GM23338 (cell line): ENCODE measurements around the gene ATG7.

Source experiments
- CREB1 ChIP-seq: fragments of 250-450 bp; sonication (Bioruptor Pico); IDR thresholded peaks from 2 replicates; pipeline ENCODE4 v1.5.0; 2020; ENCODE audit warnings: low read depth, mild to moderate bottlenecking, moderate library complexity
- EZH2 ChIP-seq: fragments of 200-600 bp; sonication (generic); IDR thresholded peaks from one replicate; pipeline ENCODE4 v1.8.0; 2017; ENCODE audit warnings: antibody characterized with exemption, mild to moderate bottlenecking, low read depth; ENCODE audit not compliant: unreplicated experiment
- EZH2phosphoT487 ChIP-seq: fragments of 200-600 bp; sonication (generic); IDR thresholded peaks from one replicate; pipeline ENCODE4 v1.8.1; 2018; ENCODE audit warnings: antibody characterized with exemption; ENCODE audit not compliant: unreplicated experiment
- JUNB ChIP-seq: IDR thresholded peaks from one replicate; pipeline ENCODE4 v1.6.1; 2016; ENCODE audit warnings: antibody characterized with exemption; ENCODE audit not compliant: unreplicated experiment
- NANOG ChIP-seq: IDR thresholded peaks from 2 replicates; pipeline ENCODE4 v1.6.1; 2016; ENCODE audit warnings: antibody characterized with exemption, borderline replicate concordance
- POLR2AphosphoS5 ChIP-seq: IDR thresholded peaks from 2 replicates; pipeline ENCODE4 v1.6.1; 2016; ENCODE audit warnings: antibody characterized with exemption, low read depth
- STAT1 ChIP-seq: IDR thresholded peaks from one replicate; pipeline ENCODE4 v1.6.1; 2016; ENCODE audit warnings: antibody characterized with exemption; ENCODE audit not compliant: unreplicated experiment
- ZNF114 ChIP-seq: fragments of 250-450 bp; sonication (Bioruptor Pico); IDR thresholded peaks from 2 replicates; pipeline ENCODE4 v1.5.0; 2020; ENCODE audit warnings: mild to moderate bottlenecking, moderate library complexity
- ZNF331 ChIP-seq: fragments of 250-450 bp; sonication (Bioruptor Pico); IDR thresholded peaks from 2 replicates; pipeline ENCODE4 v1.5.0; 2020; ENCODE audit warnings: low read depth, mild to moderate bottlenecking, moderate library complexity
- TF ChIP-seq, protein P1 (sequence below), 2 experiments: fragments of 200-600 bp in 1 of 2; sonication (generic) in 1 of 2; conservative IDR thresholded peaks; 2 replicates each; pipeline versions ENCODE4 v1.5.1 to v1.6.1; 2016 to 2017; ENCODE audit warnings: antibody characterized with exemption in 2 of 2, low read depth in 2 of 2, mild to moderate bottlenecking in 2 of 2, moderate library complexity in 1 of 2
- TF ChIP-seq, protein P2 (sequence below): IDR thresholded peaks from one replicate; pipeline ENCODE4 v1.6.1; 2018; ENCODE audit warnings: antibody characterized with exemption; ENCODE audit not compliant: unreplicated experiment
- TF ChIP-seq, protein P3 (sequence below): fragments of 250-450 bp; sonication (Bioruptor Pico); IDR thresholded peaks from 2 replicates; pipeline ENCODE4 v1.5.0; 2020; ENCODE audit warnings: mild to moderate bottlenecking, moderate library complexity
- TF ChIP-seq, protein P4 (sequence below): IDR thresholded peaks from 2 replicates; pipeline ENCODE4 v1.6.1; 2016; ENCODE audit warnings: antibody characterized with exemption

DNA sequence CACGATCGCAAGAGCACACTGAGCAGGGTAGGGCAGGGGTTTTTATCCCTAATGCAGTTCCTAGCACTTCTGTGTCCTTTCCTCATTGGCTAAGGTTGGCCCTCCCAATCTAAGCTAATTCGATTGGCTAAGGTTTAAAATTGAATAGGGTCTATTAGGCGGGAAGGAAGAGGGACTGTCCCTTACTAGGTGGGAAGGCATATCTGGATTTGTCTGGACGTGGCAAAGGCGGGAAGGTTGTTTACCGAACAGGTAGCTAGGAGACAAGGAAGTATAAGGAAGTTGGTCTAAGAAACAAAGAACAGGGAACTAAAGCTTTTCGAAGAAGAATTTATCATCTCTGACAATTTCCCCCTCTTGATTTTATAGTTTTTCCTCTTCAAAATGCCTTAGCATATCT, 24.8 kb upstream of the ATG7 start:
- TF ChIP-seq, protein P1, sequence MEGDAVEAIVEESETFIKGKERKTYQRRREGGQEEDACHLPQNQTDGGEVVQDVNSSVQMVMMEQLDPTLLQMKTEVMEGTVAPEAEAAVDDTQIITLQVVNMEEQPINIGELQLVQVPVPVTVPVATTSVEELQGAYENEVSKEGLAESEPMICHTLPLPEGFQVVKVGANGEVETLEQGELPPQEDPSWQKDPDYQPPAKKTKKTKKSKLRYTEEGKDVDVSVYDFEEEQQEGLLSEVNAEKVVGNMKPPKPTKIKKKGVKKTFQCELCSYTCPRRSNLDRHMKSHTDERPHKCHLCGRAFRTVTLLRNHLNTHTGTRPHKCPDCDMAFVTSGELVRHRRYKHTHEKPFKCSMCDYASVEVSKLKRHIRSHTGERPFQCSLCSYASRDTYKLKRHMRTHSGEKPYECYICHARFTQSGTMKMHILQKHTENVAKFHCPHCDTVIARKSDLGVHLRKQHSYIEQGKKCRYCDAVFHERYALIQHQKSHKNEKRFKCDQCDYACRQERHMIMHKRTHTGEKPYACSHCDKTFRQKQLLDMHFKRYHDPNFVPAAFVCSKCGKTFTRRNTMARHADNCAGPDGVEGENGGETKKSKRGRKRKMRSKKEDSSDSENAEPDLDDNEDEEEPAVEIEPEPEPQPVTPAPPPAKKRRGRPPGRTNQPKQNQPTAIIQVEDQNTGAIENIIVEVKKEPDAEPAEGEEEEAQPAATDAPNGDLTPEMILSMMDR (conservative IDR thresholded peaks at IDR 0.05; ENCODE audit: low read depth in 2 of 2), result no peak
- TF ChIP-seq JUNB (no peak), ZNF114 (CRISPR knock-in tag) (no peak), ZNF331 (CRISPR knock-in tag) (no peak), POLR2AphosphoS5 (no peak), EZH2phosphoT487 (no peak), EZH2 (no peak), STAT1 (no peak), CREB1 (CRISPR knock-in tag) (no peak), NANOG (no peak)
- TF ChIP-seq, protein P2, sequence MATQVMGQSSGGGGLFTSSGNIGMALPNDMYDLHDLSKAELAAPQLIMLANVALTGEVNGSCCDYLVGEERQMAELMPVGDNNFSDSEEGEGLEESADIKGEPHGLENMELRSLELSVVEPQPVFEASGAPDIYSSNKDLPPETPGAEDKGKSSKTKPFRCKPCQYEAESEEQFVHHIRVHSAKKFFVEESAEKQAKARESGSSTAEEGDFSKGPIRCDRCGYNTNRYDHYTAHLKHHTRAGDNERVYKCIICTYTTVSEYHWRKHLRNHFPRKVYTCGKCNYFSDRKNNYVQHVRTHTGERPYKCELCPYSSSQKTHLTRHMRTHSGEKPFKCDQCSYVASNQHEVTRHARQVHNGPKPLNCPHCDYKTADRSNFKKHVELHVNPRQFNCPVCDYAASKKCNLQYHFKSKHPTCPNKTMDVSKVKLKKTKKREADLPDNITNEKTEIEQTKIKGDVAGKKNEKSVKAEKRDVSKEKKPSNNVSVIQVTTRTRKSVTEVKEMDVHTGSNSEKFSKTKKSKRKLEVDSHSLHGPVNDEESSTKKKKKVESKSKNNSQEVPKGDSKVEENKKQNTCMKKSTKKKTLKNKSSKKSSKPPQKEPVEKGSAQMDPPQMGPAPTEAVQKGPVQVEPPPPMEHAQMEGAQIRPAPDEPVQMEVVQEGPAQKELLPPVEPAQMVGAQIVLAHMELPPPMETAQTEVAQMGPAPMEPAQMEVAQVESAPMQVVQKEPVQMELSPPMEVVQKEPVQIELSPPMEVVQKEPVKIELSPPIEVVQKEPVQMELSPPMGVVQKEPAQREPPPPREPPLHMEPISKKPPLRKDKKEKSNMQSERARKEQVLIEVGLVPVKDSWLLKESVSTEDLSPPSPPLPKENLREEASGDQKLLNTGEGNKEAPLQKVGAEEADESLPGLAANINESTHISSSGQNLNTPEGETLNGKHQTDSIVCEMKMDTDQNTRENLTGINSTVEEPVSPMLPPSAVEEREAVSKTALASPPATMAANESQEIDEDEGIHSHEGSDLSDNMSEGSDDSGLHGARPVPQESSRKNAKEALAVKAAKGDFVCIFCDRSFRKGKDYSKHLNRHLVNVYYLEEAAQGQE, result no peak
- TF ChIP-seq, protein P3, sequence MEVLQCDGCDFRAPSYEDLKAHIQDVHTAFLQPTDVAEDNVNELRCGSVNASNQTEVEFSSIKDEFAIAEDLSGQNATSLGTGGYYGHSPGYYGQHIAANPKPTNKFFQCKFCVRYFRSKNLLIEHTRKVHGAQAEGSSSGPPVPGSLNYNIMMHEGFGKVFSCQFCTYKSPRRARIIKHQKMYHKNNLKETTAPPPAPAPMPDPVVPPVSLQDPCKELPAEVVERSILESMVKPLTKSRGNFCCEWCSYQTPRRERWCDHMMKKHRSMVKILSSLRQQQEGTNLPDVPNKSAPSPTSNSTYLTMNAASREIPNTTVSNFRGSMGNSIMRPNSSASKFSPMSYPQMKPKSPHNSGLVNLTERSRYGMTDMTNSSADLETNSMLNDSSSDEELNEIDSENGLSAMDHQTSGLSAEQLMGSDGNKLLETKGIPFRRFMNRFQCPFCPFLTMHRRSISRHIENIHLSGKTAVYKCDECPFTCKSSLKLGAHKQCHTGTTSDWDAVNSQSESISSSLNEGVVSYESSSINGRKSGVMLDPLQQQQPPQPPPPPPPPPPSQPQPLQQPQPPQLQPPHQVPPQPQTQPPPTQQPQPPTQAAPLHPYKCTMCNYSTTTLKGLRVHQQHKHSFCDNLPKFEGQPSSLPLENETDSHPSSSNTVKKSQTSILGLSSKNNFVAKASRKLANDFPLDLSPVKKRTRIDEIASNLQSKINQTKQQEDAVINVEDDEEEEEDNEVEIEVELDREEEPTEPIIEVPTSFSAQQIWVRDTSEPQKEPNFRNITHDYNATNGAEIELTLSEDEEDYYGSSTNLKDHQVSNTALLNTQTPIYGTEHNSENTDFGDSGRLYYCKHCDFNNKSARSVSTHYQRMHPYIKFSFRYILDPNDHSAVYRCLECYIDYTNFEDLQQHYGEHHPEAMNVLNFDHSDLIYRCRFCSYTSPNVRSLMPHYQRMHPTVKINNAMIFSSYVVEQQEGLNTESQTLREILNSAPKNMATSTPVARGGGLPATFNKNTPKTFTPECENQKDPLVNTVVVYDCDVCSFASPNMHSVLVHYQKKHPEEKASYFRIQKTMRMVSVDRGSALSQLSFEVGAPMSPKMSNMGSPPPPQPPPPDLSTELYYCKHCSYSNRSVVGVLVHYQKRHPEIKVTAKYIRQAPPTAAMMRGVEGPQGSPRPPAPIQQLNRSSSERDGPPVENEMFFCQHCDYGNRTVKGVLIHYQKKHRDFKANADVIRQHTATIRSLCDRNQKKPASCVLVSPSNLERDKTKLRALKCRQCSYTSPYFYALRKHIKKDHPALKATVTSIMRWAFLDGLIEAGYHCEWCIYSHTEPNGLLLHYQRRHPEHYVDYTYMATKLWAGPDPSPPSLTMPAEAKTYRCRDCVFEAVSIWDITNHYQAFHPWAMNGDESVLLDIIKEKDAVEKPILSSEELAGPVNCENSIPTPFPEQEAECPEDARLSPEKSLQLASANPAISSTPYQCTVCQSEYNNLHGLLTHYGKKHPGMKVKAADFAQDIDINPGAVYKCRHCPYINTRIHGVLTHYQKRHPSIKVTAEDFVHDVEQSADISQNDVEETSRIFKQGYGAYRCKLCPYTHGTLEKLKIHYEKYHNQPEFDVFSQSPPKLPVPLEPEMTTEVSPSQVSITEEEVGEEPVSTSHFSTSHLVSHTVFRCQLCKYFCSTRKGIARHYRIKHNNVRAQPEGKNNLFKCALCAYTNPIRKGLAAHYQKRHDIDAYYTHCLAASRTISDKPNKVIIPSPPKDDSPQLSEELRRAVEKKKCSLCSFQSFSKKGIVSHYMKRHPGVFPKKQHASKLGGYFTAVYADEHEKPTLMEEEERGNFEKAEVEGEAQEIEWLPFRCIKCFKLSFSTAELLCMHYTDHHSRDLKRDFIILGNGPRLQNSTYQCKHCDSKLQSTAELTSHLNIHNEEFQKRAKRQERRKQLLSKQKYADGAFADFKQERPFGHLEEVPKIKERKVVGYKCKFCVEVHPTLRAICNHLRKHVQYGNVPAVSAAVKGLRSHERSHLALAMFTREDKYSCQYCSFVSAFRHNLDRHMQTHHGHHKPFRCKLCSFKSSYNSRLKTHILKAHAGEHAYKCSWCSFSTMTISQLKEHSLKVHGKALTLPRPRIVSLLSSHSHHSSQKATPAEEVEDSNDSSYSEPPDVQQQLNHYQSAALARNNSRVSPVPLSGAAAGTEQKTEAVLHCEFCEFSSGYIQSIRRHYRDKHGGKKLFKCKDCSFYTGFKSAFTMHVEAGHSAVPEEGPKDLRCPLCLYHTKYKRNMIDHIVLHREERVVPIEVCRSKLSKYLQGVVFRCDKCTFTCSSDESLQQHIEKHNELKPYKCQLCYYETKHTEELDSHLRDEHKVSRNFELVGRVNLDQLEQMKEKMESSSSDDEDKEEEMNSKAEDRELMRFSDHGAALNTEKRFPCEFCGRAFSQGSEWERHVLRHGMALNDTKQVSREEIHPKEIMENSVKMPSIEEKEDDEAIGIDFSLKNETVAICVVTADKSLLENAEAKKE (CRISPR knock-in tag), result no peak
- TF ChIP-seq, protein P4, sequence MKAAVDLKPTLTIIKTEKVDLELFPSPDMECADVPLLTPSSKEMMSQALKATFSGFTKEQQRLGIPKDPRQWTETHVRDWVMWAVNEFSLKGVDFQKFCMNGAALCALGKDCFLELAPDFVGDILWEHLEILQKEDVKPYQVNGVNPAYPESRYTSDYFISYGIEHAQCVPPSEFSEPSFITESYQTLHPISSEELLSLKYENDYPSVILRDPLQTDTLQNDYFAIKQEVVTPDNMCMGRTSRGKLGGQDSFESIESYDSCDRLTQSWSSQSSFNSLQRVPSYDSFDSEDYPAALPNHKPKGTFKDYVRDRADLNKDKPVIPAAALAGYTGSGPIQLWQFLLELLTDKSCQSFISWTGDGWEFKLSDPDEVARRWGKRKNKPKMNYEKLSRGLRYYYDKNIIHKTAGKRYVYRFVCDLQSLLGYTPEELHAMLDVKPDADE, result no peak
